ENCODE results near the gene INTS14.

Gene INTS14

DNA sequence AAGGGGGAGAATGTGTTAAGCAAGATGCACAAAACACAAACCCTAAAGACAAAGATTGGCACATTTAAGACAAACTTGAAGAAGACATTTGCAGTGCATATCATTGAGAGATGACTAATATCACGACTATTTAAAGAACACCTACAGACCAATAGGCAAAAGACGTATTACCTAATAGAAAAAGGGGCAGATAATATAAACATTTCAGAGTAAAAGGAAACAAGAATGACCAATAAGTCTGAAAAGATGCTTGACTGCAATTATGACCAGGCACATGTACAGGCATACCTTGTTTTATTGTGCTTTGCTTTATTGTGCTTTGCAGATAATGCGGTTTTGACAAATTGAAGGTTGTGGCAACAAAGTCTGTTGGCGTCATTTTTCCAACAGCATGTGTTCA lies 75.7 kb downstream of the INTS14 start:
- DNase-seq (ENCODE audit: low read depth), result no peak
- H3K4me3 ChIP-seq (ENCODE audit: low read depth, low read length), result no peak overlapping the region
- TF ChIP-seq, protein P1, sequence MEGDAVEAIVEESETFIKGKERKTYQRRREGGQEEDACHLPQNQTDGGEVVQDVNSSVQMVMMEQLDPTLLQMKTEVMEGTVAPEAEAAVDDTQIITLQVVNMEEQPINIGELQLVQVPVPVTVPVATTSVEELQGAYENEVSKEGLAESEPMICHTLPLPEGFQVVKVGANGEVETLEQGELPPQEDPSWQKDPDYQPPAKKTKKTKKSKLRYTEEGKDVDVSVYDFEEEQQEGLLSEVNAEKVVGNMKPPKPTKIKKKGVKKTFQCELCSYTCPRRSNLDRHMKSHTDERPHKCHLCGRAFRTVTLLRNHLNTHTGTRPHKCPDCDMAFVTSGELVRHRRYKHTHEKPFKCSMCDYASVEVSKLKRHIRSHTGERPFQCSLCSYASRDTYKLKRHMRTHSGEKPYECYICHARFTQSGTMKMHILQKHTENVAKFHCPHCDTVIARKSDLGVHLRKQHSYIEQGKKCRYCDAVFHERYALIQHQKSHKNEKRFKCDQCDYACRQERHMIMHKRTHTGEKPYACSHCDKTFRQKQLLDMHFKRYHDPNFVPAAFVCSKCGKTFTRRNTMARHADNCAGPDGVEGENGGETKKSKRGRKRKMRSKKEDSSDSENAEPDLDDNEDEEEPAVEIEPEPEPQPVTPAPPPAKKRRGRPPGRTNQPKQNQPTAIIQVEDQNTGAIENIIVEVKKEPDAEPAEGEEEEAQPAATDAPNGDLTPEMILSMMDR (IDR thresholded peaks at IDR 0.05; ENCODE audit: insufficient read depth, low read depth, low read length, missing control alignments), result no peak

DNA sequence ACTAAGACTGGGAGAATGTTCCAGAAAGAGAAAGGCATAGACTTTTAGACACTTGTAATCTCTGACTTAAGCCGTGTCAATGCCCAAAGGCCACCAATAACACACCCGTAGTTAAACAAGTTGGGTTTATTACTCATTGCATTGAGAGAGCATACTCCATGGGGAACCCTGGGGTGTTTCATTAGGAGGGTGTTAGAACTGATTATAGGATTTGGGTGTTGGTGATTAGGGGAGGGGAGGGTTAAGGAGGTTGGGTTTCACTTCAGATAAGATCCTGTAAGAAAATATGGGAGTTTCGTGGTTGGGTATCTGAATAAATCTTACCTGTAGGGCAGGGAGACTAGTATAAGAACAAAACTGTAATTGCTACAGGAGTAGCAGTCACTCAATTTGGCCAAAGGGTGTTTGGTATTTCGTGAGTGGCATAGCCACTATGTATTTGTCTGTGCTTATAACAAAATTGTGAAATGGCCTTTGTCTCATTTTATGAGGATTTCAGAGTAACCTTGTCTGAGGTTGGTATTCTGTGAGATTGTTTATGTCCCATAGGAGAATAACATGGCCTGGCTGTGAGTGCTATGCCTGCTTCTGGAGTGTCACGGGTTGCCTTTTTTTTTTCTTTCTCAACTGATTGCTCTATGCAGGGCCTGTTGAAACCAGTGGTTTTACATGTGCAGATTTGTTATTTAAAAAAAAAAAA lies 77.7 kb downstream of the INTS14 start:
- no peak for DNase-seq (ENCODE audit: low read depth)
- TF ChIP-seq, protein P1 (IDR thresholded peaks at IDR 0.05; ENCODE audit: insufficient read depth, low read depth, low read length, missing control alignments), result no peak
- no peak overlapping the region for H3K4me3 ChIP-seq (ENCODE audit: low read depth, low read length)

DNA sequence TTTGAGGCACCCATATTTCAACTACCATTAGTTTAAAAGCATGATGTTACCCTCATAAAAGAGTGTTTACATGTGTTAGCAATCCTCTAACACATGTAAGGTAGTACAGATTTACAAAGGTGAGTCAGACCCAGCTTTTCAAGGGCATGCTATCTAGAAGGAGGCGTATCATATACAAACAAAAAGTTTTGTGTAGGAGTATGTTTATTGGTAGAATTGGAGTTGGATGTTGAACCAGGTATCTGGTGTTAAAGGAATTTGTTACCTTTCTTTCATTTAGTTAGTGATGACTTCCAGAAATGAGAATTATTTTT lies 78.2 kb downstream of the INTS14 start:
- H3K4me3 ChIP-seq (ENCODE audit: low read depth, low read length), result no peak overlapping the region
- DNase-seq (ENCODE audit: low read depth), result peak; percentile 22
- TF ChIP-seq, protein P1 (IDR thresholded peaks at IDR 0.05; ENCODE audit: insufficient read depth, low read depth, low read length, missing control alignments), result no peak

DNA sequence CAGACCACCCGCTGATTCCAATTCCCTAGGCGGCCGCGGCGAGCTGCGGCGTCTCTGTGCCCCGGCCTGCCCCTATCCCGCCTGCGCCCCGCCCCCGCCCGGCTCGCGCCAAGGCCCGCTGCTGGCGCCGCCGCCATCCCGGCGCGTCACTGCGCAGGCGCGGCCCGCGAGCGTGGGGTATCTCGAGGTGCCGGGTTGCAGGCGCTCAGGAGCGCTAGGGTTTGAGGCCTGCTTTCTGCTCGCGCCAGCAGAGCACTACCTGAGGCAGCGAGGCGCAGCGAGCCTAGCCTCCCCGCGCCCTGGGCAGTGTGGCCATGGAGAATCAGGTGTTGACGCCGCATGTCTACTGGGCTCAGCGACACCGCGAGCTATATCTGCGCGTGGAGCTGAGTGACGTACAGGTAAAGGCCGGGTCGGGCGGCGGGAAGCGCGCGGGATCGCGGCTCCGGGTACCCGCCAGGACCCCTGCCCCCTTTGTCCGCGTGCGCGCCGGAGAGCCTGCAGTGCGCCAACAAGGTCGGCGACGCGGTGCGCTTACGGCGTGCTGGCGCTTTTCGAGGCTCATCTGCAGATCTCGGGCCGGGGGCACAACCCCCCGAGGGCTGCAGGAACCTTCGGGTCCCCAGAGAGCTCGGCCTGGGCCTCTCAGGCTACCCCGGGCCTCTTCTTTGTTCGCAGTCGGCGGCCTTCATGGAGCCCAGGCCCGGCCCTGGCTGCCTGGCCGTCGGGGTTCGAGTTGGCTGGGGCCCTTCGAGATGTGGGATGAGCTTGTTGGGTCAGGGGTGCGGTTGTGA lies 80.4 kb downstream of the INTS14 start, which contains the start of gene HACD3:
TSS of gene HACD3 (plus strand) at position 146 of the 794 bp plus-strand sequence. CDS start at position 315, 169 bp downstream.
- peak within 1 kb of the TSS; percentile 98 for H3K4me3 ChIP-seq (ENCODE audit: low read depth, low read length)
- peak; percentile 93 for DNase-seq (ENCODE audit: low read depth)
- TF ChIP-seq, protein P1 (IDR thresholded peaks at IDR 0.05; ENCODE audit: insufficient read depth, low read depth, low read length, missing control alignments), result no peak

DNA sequence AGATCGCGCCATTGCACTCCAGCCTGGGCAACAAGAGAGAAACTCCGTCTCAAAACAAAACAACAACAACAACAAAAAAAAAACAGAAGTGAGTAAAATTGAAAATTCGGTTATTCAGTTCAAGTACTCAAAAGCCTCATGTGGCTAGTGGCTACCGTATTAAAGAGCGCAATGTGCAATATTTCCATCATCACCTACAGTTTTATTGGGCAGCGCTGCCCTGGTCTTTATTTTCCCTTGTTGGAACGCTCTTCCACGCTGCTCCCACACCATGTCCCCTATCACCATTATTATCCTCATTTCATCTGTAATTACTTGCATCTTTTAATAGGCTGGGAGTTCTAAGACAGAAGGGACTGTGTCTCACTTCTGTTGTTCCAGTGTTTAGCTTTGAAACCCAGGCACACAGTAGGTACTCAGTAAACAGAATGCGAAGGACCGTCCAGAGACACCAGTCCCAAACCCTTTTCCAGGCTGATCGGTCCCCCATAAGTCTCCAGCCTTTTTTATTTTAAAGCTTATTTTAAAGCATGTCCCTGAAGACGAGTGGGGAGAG lies 81.1 kb downstream of the INTS14 start:
- H3K4me3 ChIP-seq (ENCODE audit: low read depth, low read length), result peak overlapping the region; percentile 98
- TF ChIP-seq, protein P1 (IDR thresholded peaks at IDR 0.05; ENCODE audit: insufficient read depth, low read depth, low read length, missing control alignments), result no peak
- peak; percentile 35 for DNase-seq (ENCODE audit: low read depth)

Data from GM12865 (cell line).